OCI-LY7 (cell line): Measurements from ENCODE around the gene STARD9. TPM values are rescaled to one million over a fixed set of nuclear protein-coding genes. Genes with fewer than 3 reads are reported as not detected.

Source experiments
- BruUV-seq: library from RNA; stranded (reverse); fragments of 400-500 nt; replicated peaks from 2 replicates; lab custom pipeline; 2021; lab: Mats Ljungman, UMichigan
- CTCF ChIA-PET: fragments of 300-600 bp; sonication (Branson Sonifier 250); formaldehyde crosslinking; loops from one replicate; lab custom pipeline; 2022; ENCODE audit warnings: antibody characterized with exemption; ENCODE audit not compliant: unreplicated experiment; lab: Charles Lee
- POLR2A ChIA-PET: fragments of 300-600 bp; sonication (Branson Sonifier 250); formaldehyde crosslinking; loops from one replicate; lab custom pipeline; 2022; ENCODE audit warnings: antibody characterized with exemption; lab: Charles Lee
- DNase-seq: peaks from one replicate; pipeline ENCODE4 v3.0.0-alpha.2; 2015; ENCODE audit warnings: low spot score
- H2AFZ ChIP-seq: fragments of 200-600 bp; sonication (generic), shearing (Covaris generic); 2 replicates; pipeline ENCODE4 v1.6.1; 2014; ENCODE audit warnings: mild to moderate bottlenecking, antibody characterized with exemption, low read length, moderate library complexity
- H3K27ac ChIP-seq: fragments of 200-600 bp; sonication (generic); 2 replicates; pipeline ENCODE4 v1.5.1; 2014; ENCODE audit warnings: mixed run types, low read depth, mild to moderate bottlenecking, moderate library complexity, low read length, inconsistent platforms; ENCODE audit not compliant: poor library complexity, severe bottlenecking
- H3K36me3 ChIP-seq: fragments of 200-600 bp; sonication (generic); 2 replicates; pipeline ENCODE4 v1.6.1; 2014; ENCODE audit warnings: mild to moderate bottlenecking, antibody characterized with exemption, low read length, moderate library complexity, mixed read lengths; ENCODE audit not compliant: insufficient read depth
- H3K4me1 ChIP-seq: fragments of 200-600 bp; sonication (generic); 2 replicates; pipeline ENCODE4 v1.5.1; 2014; ENCODE audit warnings: mild to moderate bottlenecking, low read length; ENCODE audit not compliant: insufficient read depth, poor library complexity, severe bottlenecking
- H3K4me2 ChIP-seq: fragments of 200-600 bp; sonication (generic); 2 replicates; pipeline ENCODE4 v1.6.1; 2014; ENCODE audit warnings: mild to moderate bottlenecking, low read length
- H3K4me3 ChIP-seq: fragments of 200-600 bp; sonication (generic); 2 replicates; pipeline ENCODE4 v1.5.1; 2014; ENCODE audit warnings: mild to moderate bottlenecking, low read depth, low read length; ENCODE audit not compliant: poor library complexity, severe bottlenecking
- H3K79me2 ChIP-seq: fragments of 200-600 bp; sonication (generic); 2 replicates; pipeline ENCODE4 v1.6.1; 2016; ENCODE audit warnings: low read depth, mild to moderate bottlenecking, low read length, moderate library complexity, mixed read lengths; ENCODE audit not compliant: insufficient read depth
- H3K9me2 ChIP-seq: fragments of 200-600 bp; sonication (generic); 2 replicates; pipeline ENCODE4 v1.6.1; 2016; ENCODE audit warnings: mild to moderate bottlenecking, low read length, mixed read lengths; ENCODE audit not compliant: insufficient read depth
- H3K9me3 ChIP-seq: fragments of 200-600 bp; sonication (generic); 2 replicates; pipeline ENCODE4 v1.6.1; 2014; ENCODE audit warnings: mild to moderate bottlenecking, mixed run types, low read length, mixed read lengths
- H4K20me1 ChIP-seq: fragments of 200-600 bp; sonication (generic); 2 replicates; pipeline ENCODE4 v1.6.1; 2014; ENCODE audit warnings: mild to moderate bottlenecking, antibody characterized with exemption, low read length, moderate library complexity, mixed read lengths; ENCODE audit not compliant: insufficient read depth
- CTCF ChIP-seq: fragments of 200-600 bp; sonication (generic); conservative IDR thresholded peaks from 2 replicates; pipeline ENCODE4 v1.5.1; 2014; ENCODE audit warnings: mild to moderate bottlenecking, antibody characterized with exemption, low read length, moderate library complexity, mixed read lengths
- EZH2phosphoT487 ChIP-seq: fragments of 200-600 bp; sonication (generic); IDR thresholded peaks from 2 replicates; pipeline ENCODE4 v1.6.1; 2018; ENCODE audit warnings: low read depth, borderline replicate concordance, mild to moderate bottlenecking, mixed run types, antibody characterized with exemption, low read length, moderate library complexity, mixed read lengths
- intact Hi-C: fragments of 100-400 bp; cut with micrococcal nuclease; formaldehyde crosslinking; loops from one replicate; pipeline ENCODE4 v1.10.0; 2022; ENCODE audit not compliant: unreplicated experiment
- total RNA-seq, 2 experiments: library from RNA; depleted of rRNA in 1 of 2; stranded (reverse); fragments of >200 nt in 1 of 2; shearing (Covaris generic) in 1 of 2; gene quantifications; 2 replicates each; pipeline ENCODE4 v1.2.3, GENCODE V29; 2014 to 2022

Gene STARD9
- total RNA-seq, 2 experiments from 2014 or later = 8.9 to 15.3 TPM

DNA sequence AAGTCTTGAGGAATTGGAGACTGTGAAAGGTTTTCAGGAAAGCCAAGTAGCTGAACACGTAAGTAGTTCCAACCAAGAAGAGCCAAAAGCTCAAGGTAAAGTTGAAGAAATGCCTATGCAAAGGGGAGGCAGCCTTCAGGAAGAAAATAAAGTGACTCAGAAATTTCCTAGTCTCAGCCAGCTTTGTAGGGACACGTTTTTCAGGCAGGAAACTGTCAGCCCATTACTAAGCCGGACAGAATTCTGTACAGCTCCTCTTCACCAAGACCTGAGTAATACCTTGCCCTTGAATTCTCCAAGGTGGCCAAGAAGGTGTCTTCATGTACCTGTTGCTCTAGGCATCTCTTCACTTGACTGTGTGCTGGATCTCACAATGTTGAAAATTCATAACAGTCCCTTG is 112.9 kb downstream of the STARD9 start:
- no TSS peak for BruUV-seq
- POLR2A ChIA-PET = interaction anchor here (0.5 kb wide), 1 partner anchor 139 kb away, joined by 4 read pairs; the partner anchor contains the start of gene HAUS2

DNA sequence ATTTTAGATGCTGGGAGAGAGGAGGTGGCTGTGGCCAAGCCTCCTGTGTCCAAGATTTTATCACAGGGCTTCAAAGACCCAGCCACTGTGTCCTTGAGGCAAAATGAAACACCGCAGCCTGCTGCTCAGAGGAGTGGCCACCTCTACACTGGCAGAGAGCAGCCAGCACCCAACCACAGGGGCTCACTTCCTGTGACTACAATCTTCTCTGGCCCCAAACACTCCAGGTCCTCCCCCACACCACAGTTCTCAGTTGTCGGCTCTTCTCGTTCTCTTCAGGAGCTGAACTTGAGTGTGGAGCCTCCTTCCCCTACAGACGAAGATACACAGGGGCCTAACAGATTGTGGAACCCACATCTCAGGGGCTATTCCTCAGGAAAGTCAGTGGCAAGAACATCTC is 115.9 kb downstream of the STARD9 start:
- ChIA-PET POLR2A (no interaction called here), CTCF (no interaction called here)
- no peak overlapping the region for H2AFZ ChIP-seq
- no peaks in the 10 kb centered on the region for H3K9me2 ChIP-seq
- H3K4me2 ChIP-seq = no peak overlapping the region
- H3K4me1 ChIP-seq = no peaks in the 10 kb centered on the region
- no peak overlapping the region for H3K4me3 ChIP-seq
- DNase-seq = no peak
- H3K79me2 ChIP-seq = no peaks in the 10 kb centered on the region
- intact Hi-C loops = no loop called here
- H3K9me3 ChIP-seq = no peaks in the 10 kb centered on the region
- TF ChIP-seq EZH2phosphoT487 (no peak), CTCF (no peak)
- H3K27ac ChIP-seq = no peak overlapping the region
- no peaks in the 10 kb centered on the region for H4K20me1 ChIP-seq
- no TSS peak for BruUV-seq
- H3K36me3 ChIP-seq = peaks cover 9% of the 10 kb centered on the region

More for the DNA sequence above, 112.9 kb downstream of the STARD9 start:
- Histone ChIP-seq H3K9me2 (no peaks in the 10 kb centered on the region), H3K4me2 (no peak overlapping the region), H3K27ac (no peak overlapping the region), H4K20me1 (no peaks in the 10 kb centered on the region), H2AFZ (no peak overlapping the region), H3K4me1 (no peaks in the 10 kb centered on the region), H3K36me3 (peaks cover 23% of the 10 kb centered on the region), H3K4me3 (no peak overlapping the region), H3K9me3 (no peaks in the 10 kb centered on the region), H3K79me2 (no peaks in the 10 kb centered on the region)
- DNase-seq = no peak
- intact Hi-C loops = no loop called here
- TF ChIP-seq CTCF = no peak
- no peak for TF ChIP-seq EZH2phosphoT487
- CTCF ChIA-PET = no interaction called here

DNA sequence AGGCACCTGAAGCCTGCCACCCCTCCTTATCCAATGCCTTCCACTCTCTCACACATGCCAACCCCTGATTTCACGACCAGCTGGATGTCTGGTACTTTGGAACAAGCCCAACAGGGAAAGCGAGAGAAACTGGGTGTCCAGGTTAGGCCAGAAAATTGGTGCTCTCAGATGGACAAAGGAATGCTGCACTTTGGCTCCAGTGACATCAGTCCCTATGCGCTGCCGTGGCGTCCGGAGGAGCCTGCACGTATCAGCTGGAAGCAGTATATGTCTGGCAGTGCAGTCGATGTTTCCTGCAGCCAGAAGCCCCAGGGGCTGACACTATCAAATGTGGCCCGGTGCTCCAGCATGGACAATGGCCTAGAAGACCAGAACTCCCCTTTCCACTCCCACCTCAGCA is 116.4 kb downstream of the STARD9 start:
- CTCF ChIA-PET = no interaction called here

More for the DNA sequence above, 116.4 kb downstream of the STARD9 start:
- no peak overlapping the region for H3K4me3 ChIP-seq
- no peak for DNase-seq
- no peaks in the 10 kb centered on the region for H3K9me3 ChIP-seq
- H4K20me1 ChIP-seq = no peaks in the 10 kb centered on the region
- H3K79me2 ChIP-seq = no peaks in the 10 kb centered on the region
- intact Hi-C loops = no loop called here
- H3K9me2 ChIP-seq = no peaks in the 10 kb centered on the region
- no peak overlapping the region for H2AFZ ChIP-seq
- TF ChIP-seq EZH2phosphoT487 (no peak), CTCF (no peak)
- H3K27ac ChIP-seq = no peak overlapping the region
- no peaks in the 10 kb centered on the region for H3K4me1 ChIP-seq
- no TSS peak for BruUV-seq
- H3K36me3 ChIP-seq = peaks cover 9% of the 10 kb centered on the region
- POLR2A ChIA-PET = no interaction called here
- no peak overlapping the region for H3K4me2 ChIP-seq
